NCI-H2171 treated with DMSO at 0.1 percent for 48 hours (cell line): ENCODE results near the gene HORMAD2.

ENCODE experiments used
- DNase-seq: peaks from one replicate; lab custom pipeline; 2025; lab: John Stamatoyannopoulos, UW

HORMAD2 gene

GRCh38 chr22:30113494-30113893, 33.2 kb downstream of the HORMAD2 start:
- DNase-seq, result no peak

- no peak for DNase-seq
Observed at GRCh38 chr22:30114361-30114760, 34.1 kb downstream of the HORMAD2 start.

- DNase-seq, result no peak
Observed at GRCh38 chr22:30115705-30116104, 35.4 kb downstream of the HORMAD2 start.

- no peak for DNase-seq
Observed at GRCh38 chr22:30116362-30117117, 36.3 kb downstream of the HORMAD2 start.

GRCh38 chr22:30117256-30117655, 37.0 kb downstream of the HORMAD2 start:
- no peak for DNase-seq

- DNase-seq, result no peak
Observed at GRCh38 chr22:30118291-30118690, 38.0 kb downstream of the HORMAD2 start.

- no peak for DNase-seq
Observed at GRCh38 chr22:30121960-30122359, 41.7 kb downstream of the HORMAD2 start.

- no peak for DNase-seq
Observed at GRCh38 chr22:30123463-30123862, 43.2 kb downstream of the HORMAD2 start.

GRCh38 chr22:30127749-30128166, 47.5 kb downstream of the HORMAD2 start:
- DNase-seq, result no peak

GRCh38 chr22:30128511-30128910, 48.2 kb downstream of the HORMAD2 start:
- no peak for DNase-seq

GRCh38 chr22:30129636-30130035, 49.4 kb downstream of the HORMAD2 start:
- DNase-seq, result no peak

GRCh38 chr22:30132290-30132996, 52.2 kb downstream of the HORMAD2 start:
- DNase-seq, result no peak

GRCh38 chr22:30140414-30140813, 60.1 kb downstream of the HORMAD2 start:
- no peak for DNase-seq

GRCh38 chr22:30143265-30143664, 63.0 kb downstream of the HORMAD2 start:
- DNase-seq, result no peak

GRCh38 chr22:30144391-30144790, 64.1 kb downstream of the HORMAD2 start:
- DNase-seq, result no peak

GRCh38 chr22:30150212-30150611, 69.9 kb downstream of the HORMAD2 start:
- DNase-seq, result no peak

- no peak for DNase-seq
Observed at GRCh38 chr22:30158277-30158676, 78.0 kb downstream of the HORMAD2 start.

- no peak for DNase-seq
Observed at GRCh38 chr22:30158744-30159500, 78.7 kb downstream of the HORMAD2 start.

- no peak for DNase-seq
Observed at GRCh38 chr22:30159561-30160353, 79.5 kb downstream of the HORMAD2 start.

GRCh38 chr22:30161051-30161469, 80.8 kb downstream of the HORMAD2 start:
- no peak for DNase-seq

GRCh38 chr22:30167296-30167695, 87.0 kb downstream of the HORMAD2 start:
- no peak for DNase-seq

- DNase-seq, result no peak
Observed at GRCh38 chr22:30167734-30168133, 87.5 kb downstream of the HORMAD2 start.
